Activated T-cell treated with anti-CD3 and anti-CD28 coated beads, Interleukin-2, amount 50 U/mL, for 4 hours (primary cell): ENCODE results near the gene SMPD3. TPM values are rescaled to one million over a fixed set of nuclear protein-coding genes. Genes with fewer than 3 reads are reported as not detected.

ENCODE experiments used
- ATAC-seq, 2 donors: fragments of 200-7000 bp; cut with Tn5 transposase; one replicate each; pipeline ENCODE4 v1.10.0; 2021
- DNase-seq: peaks from one replicate; pipeline ENCODE4 v3.0.0-alpha.2; 2020
- H3K27me3 Mint-ChIP-seq: one replicate; pipeline ENCODE4 v1.8.0; 2021; ENCODE audit warnings: low read depth, mixed read lengths
- H3K36me3 Mint-ChIP-seq: one replicate; pipeline ENCODE4 v1.8.0; 2022; ENCODE audit warnings: mixed read lengths; ENCODE audit not compliant: insufficient read depth
- H3K4me1 Mint-ChIP-seq: one replicate; pipeline ENCODE4 v1.8.0; 2021; ENCODE audit warnings: low read depth, mixed read lengths
- H3K4me3 Mint-ChIP-seq: one replicate; pipeline ENCODE4 v1.8.0; 2021; ENCODE audit warnings: mild to moderate bottlenecking, moderate library complexity, mixed read lengths
- H3K9me3 Mint-ChIP-seq: one replicate; pipeline ENCODE4 v1.8.0; 2021; ENCODE audit warnings: mixed read lengths
- total RNA-seq, 3 donors: library from RNA; stranded (reverse); gene quantifications; one replicate each; pipeline ENCODE4 v1.2.1, GENCODE V29; 2021

The SMPD3 gene
- total RNA-seq, 3 donors from 2014 or later = 0.24 to 0.71 (median 0.40) TPM

- Mint-ChIP-seq H3K4me1 (no peaks in the 10 kb centered on the region), H3K27me3 (no peaks in the 10 kb centered on the region), H3K4me3 (no peak overlapping the region), H3K36me3 (no peaks in the 10 kb centered on the region), H3K9me3 (peaks cover 3% of the 10 kb centered on the region)
- ATAC-seq = no peak
- DNase-seq = no peak
Measured at GRCh38 chr16:68480084-68480995, 32.0 kb upstream of the SMPD3 start.

- no peaks in the 10 kb centered on the region for H3K4me1 Mint-ChIP-seq
- no peaks in the 10 kb centered on the region for H3K27me3 Mint-ChIP-seq
- H3K4me3 Mint-ChIP-seq = no peak overlapping the region
- DNase-seq (no peak), ATAC-seq (no peak)
- H3K36me3 Mint-ChIP-seq = no peaks in the 10 kb centered on the region
- peaks cover 3% of the 10 kb centered on the region for H3K9me3 Mint-ChIP-seq
Measured at GRCh38 chr16:68479271-68479670, 31.0 kb upstream of the SMPD3 start.

GRCh38 chr16:68478526-68479250, 30.4 kb upstream of the SMPD3 start:
- peaks cover 3% of the 10 kb centered on the region for H3K9me3 Mint-ChIP-seq
- no peak for ATAC-seq
- no peaks in the 10 kb centered on the region for H3K27me3 Mint-ChIP-seq
- no peaks in the 10 kb centered on the region for H3K36me3 Mint-ChIP-seq
- no peak overlapping the region for H3K4me3 Mint-ChIP-seq
- no peak for DNase-seq
- no peaks in the 10 kb centered on the region for H3K4me1 Mint-ChIP-seq

GRCh38 chr16:68475071-68475470, 26.8 kb upstream of the SMPD3 start:
- DNase-seq (no peak), ATAC-seq (no peak)
- H3K27me3 Mint-ChIP-seq = no peaks in the 10 kb centered on the region
- peaks cover 15% of the 10 kb centered on the region for H3K4me1 Mint-ChIP-seq
- no peak overlapping the region for H3K4me3 Mint-ChIP-seq
- H3K36me3 Mint-ChIP-seq = no peaks in the 10 kb centered on the region
- H3K9me3 Mint-ChIP-seq = peaks cover 3% of the 10 kb centered on the region

- DNase-seq (no peak), ATAC-seq (no peak)
- Mint-ChIP-seq H3K4me1 (peaks cover 29% of the 10 kb centered on the region), H3K9me3 (peaks cover 3% of the 10 kb centered on the region), H3K27me3 (no peaks in the 10 kb centered on the region), H3K4me3 (no peak overlapping the region), H3K36me3 (no peaks in the 10 kb centered on the region)
Measured at GRCh38 chr16:68473358-68474070, 25.2 kb upstream of the SMPD3 start.

- Mint-ChIP-seq H3K36me3 (no peaks in the 10 kb centered on the region), H3K4me1 (peaks cover 37% of the 10 kb centered on the region), H3K9me3 (no peaks in the 10 kb centered on the region), H3K4me3 (no peak overlapping the region), H3K27me3 (no peaks in the 10 kb centered on the region)
- DNase-seq = no peak
- no peak for ATAC-seq
Measured at GRCh38 chr16:68472581-68472980, 24.3 kb upstream of the SMPD3 start.

GRCh38 chr16:68470461-68471150, 22.3 kb upstream of the SMPD3 start:
- Mint-ChIP-seq H3K9me3 (no peaks in the 10 kb centered on the region), H3K36me3 (no peaks in the 10 kb centered on the region), H3K27me3 (no peaks in the 10 kb centered on the region), H3K4me3 (peak overlapping the region; percentile 80), H3K4me1 (peaks cover 44% of the 10 kb centered on the region)
- peak; percentile 36 to 52 for ATAC-seq
- DNase-seq = no peak

- ATAC-seq = peak; percentile 43 to 50
- Mint-ChIP-seq H3K9me3 (no peaks in the 10 kb centered on the region), H3K4me3 (peak overlapping the region; percentile 80), H3K36me3 (no peaks in the 10 kb centered on the region), H3K27me3 (no peaks in the 10 kb centered on the region), H3K4me1 (peaks cover 44% of the 10 kb centered on the region)
- DNase-seq = no peak
Measured at GRCh38 chr16:68469796-68470460, 21.6 kb upstream of the SMPD3 start.

GRCh38 chr16:68468842-68469241, 20.5 kb upstream of the SMPD3 start:
- Mint-ChIP-seq H3K4me1 (peaks cover 44% of the 10 kb centered on the region), H3K9me3 (no peaks in the 10 kb centered on the region), H3K36me3 (no peaks in the 10 kb centered on the region), H3K27me3 (no peaks in the 10 kb centered on the region), H3K4me3 (no peak overlapping the region)
- ATAC-seq = no peak
- no peak for DNase-seq

GRCh38 chr16:68466174-68466573, 17.9 kb upstream of the SMPD3 start:
- no peak for DNase-seq
- Mint-ChIP-seq H3K36me3 (peaks cover 2% of the 10 kb centered on the region), H3K27me3 (peaks cover 3% of the 10 kb centered on the region), H3K9me3 (no peaks in the 10 kb centered on the region), H3K4me3 (no peak overlapping the region), H3K4me1 (peaks cover 40% of the 10 kb centered on the region)
- ATAC-seq = no peak

- Mint-ChIP-seq H3K9me3 (no peaks in the 10 kb centered on the region), H3K27me3 (peaks cover 7% of the 10 kb centered on the region), H3K36me3 (peaks cover 2% of the 10 kb centered on the region), H3K4me1 (peaks cover 19% of the 10 kb centered on the region), H3K4me3 (no peak overlapping the region)
- ATAC-seq (no peak), DNase-seq (no peak)
Measured at GRCh38 chr16:68463904-68464303, 15.6 kb upstream of the SMPD3 start.

- ATAC-seq (peak; percentile 27 to 38), DNase-seq (no peak)
- H3K4me3 Mint-ChIP-seq = no peak overlapping the region
- peaks cover 7% of the 10 kb centered on the region for H3K27me3 Mint-ChIP-seq
- H3K9me3 Mint-ChIP-seq = no peaks in the 10 kb centered on the region
- H3K36me3 Mint-ChIP-seq = peaks cover 2% of the 10 kb centered on the region
- H3K4me1 Mint-ChIP-seq = no peaks in the 10 kb centered on the region
Measured at GRCh38 chr16:68460067-68460466, 11.8 kb upstream of the SMPD3 start.

- Mint-ChIP-seq H3K27me3 (peaks cover 7% of the 10 kb centered on the region), H3K36me3 (peaks cover 2% of the 10 kb centered on the region), H3K9me3 (no peaks in the 10 kb centered on the region), H3K4me1 (no peaks in the 10 kb centered on the region), H3K4me3 (no peak overlapping the region)
- ATAC-seq (no peak), DNase-seq (no peak)
Measured at GRCh38 chr16:68459457-68459856, 11.1 kb upstream of the SMPD3 start.
